A549 treated with CORT108297 at 1 μM for 4 hours (cell line): ENCODE data around the gene DUSP5. TPM values are rescaled to one million over a fixed set of nuclear protein-coding genes. Genes with fewer than 3 reads are reported as not detected.

Experiments
- total RNA-seq: library from RNA; stranded (reverse); fragments of 200-300 nt; extraction: Qiagen RNA extraction; gene quantifications from 5 replicates; pipeline ENCODE4 v1.2.3, GENCODE V29; 2022

DUSP5 gene
- total RNA-seq, result 81.6 to 136 TPM (median 112 TPM) in 5 replicates

GRCh38 chr10:110497438-110498086 is at the start of gene DUSP5:
DUSP5 (plus strand) TSS chr10:110497907; CDS start chr10:110498122, 215 bp downstream.

Other genes starting within 250 kb of the DUSP5 start
- gene SMNDC1, start 193.0 kb upstream of the DUSP5 start, total RNA-seq, result 43.8 to 54.0 TPM (median 46.1 TPM) in 5 replicates
- 37.9 to 67.9 TPM (median 45.2 TPM) in 5 replicates for gene SMC3, start 69.8 kb downstream of the DUSP5 start, total RNA-seq
- gene RBM20, start 146.4 kb downstream of the DUSP5 start, total RNA-seq, result 1.1 to 1.7 TPM (median 1.5 TPM) in 5 replicates